T-helper 17 cell (primary cell): ENCODE measurements around the gene OR8S1. TPM values are rescaled to one million over a fixed set of nuclear protein-coding genes. Genes with fewer than 3 reads are reported as not detected.
"Not testable (repeated sequence)": the region's sequence is repeated elsewhere in the genome, so short reads cannot be mapped to it uniquely, and the experiment has no call there.

Source experiments
- ATAC-seq: fragments of 150-1000 bp; cut with Tn5 transposase; 2 replicates; pipeline ENCODE4 v1.10.0; 2021; ENCODE audit warnings: mild to moderate bottlenecking, moderate library complexity
- DNase-seq, 3 donors: peaks; one replicate each; pipeline versions ENCODE4 v3.0.0 to v3.0.0-alpha.2; 2020 to 2021
- H3K9me3 ChIP-seq: one replicate; pipeline ENCODE4 v1.7.0; 2013; ENCODE audit warnings: low read length, mild to moderate bottlenecking; ENCODE audit not compliant: control insufficient read depth, poor library complexity, severe bottlenecking
- H3K27ac Mint-ChIP-seq: one replicate; pipeline ENCODE4 v1.8.0; 2022; ENCODE audit warnings: mild to moderate bottlenecking, moderate library complexity, mixed read lengths
- H3K27me3 Mint-ChIP-seq: one replicate; pipeline ENCODE4 v1.8.0; 2022; ENCODE audit warnings: mixed read lengths
- H3K36me3 Mint-ChIP-seq: one replicate; pipeline ENCODE4 v1.8.0; 2022; ENCODE audit warnings: low read depth, mixed read lengths
- H3K4me1 Mint-ChIP-seq: one replicate; pipeline ENCODE4 v1.8.0; 2022; ENCODE audit warnings: mild to moderate bottlenecking, mixed read lengths
- H3K4me3 Mint-ChIP-seq: one replicate; pipeline ENCODE4 v1.8.0; 2022; ENCODE audit warnings: mild to moderate bottlenecking, moderate library complexity, mixed read lengths
- total RNA-seq, 4 donors: library from RNA in 2 of 4; stranded (reverse) in 2 of 4; gene quantifications; one replicate each; pipeline ENCODE4 v1.2.3 and lab custom pipeline; 2022 to 2026

The OR8S1 gene
- total RNA-seq, 2 donors from 2014 or later = not detected

DNA sequence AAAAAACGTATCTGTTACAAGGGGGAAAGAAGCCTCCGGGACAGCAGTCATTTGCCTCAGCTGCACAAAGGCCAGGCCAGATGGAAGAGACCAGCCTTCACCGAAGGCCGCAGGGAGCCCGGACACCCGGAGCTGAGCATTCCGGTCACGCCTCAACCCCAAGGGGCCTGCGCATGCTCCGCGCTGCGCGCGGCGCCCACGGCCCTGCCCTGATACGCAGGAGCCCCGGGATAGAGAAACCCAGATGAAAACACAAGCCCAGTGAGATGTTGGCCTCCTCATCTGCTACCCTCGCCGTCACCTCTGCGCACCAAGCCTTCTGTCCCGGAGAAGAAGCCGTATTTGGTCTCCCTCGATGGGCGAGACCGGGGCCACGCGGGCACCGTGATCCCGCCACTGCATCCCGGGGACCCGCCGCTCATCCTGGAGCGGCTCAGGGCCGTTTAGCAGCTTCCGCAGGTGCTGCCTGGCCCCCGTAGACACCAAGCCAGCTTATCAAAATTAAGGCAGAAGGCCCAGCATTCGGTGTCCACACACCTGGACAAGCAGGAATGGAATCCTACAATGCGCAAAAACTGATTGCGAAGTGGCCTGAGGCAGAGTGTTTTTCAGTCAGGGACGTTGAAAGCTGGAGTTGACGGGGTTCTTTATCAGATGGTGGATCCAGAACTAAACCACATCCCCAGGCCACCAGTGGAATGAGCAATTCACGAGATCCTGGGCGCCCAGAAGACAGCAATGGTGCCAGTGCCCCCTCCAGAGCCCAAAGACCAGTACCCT, 2.6 kb downstream of the OR8S1 start:
- no peaks in the 10 kb centered on the region for H3K9me3 ChIP-seq
- H3K4me3 Mint-ChIP-seq = no peak overlapping the region
- ATAC-seq (no peak), DNase-seq (no peak)
- peaks cover 2% of the 10 kb centered on the region for H3K36me3 Mint-ChIP-seq
- H3K4me1 Mint-ChIP-seq = peaks cover 11% of the 10 kb centered on the region
- no peak overlapping the region for H3K27ac Mint-ChIP-seq
- peaks cover 36% of the 10 kb centered on the region for H3K27me3 Mint-ChIP-seq

DNA sequence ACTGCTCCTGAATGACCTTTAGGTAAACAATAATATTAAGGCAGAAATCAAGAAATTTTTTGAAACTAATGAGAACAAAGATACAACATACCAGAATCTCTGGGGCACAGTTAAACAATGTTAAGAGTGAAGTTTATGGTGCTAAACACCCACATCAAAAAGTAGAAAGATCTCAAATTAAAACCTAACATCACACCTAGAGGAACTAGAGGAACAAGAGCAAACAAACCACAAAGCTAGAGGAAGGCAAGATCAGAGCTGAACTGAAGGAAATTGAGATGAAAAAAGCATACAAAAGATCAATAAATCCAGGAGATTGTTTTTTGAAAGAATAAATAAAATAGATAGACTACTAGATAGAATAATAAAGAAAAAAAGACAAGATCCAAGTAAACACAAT, 7.2 kb downstream of the OR8S1 start:
- Mint-ChIP-seq H3K36me3 (peaks cover 2% of the 10 kb centered on the region), H3K27me3 (peaks cover 11% of the 10 kb centered on the region), H3K27ac (no peak overlapping the region), H3K4me1 (peaks cover 11% of the 10 kb centered on the region), H3K4me3 (peak overlapping the region; percentile 32)
- H3K9me3 ChIP-seq = no peaks in the 10 kb centered on the region
- ATAC-seq (no peak), DNase-seq (no peak)

DNA sequence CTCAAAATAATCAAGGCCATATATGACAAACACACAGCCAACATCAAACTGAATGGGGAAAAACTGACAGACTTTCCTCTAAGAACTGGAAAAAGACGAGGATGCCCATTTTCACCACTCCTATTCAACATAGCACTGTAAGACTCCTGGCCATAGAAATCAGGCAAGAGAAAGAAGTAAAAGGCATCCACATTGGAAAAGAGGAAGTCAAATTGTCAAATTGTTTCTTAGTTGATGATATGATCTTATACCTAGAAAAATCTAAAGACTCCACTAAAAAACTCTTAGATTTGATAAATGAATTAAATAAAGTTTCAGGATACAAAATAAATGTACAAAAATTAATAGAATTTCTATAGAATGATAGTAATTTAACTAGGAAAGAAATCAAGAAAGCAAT, 11.2 kb downstream of the OR8S1 start:
- peaks cover 10% of the 10 kb centered on the region for H3K4me1 Mint-ChIP-seq
- H3K27me3 Mint-ChIP-seq = peaks cover 11% of the 10 kb centered on the region
- no peaks in the 10 kb centered on the region for H3K9me3 ChIP-seq
- ATAC-seq (no peak), DNase-seq (no peak)
- H3K4me3 Mint-ChIP-seq = no peak overlapping the region
- H3K27ac Mint-ChIP-seq = no peak overlapping the region
- H3K36me3 Mint-ChIP-seq = peaks cover 2% of the 10 kb centered on the region

- Mint-ChIP-seq H3K4me3 (no peak overlapping the region), H3K27ac (no peak overlapping the region), H3K4me1 (peaks cover 2% of the 10 kb centered on the region), H3K36me3 (peaks cover 3% of the 10 kb centered on the region), H3K27me3 (peaks cover 27% of the 10 kb centered on the region)
- no peaks in the 10 kb centered on the region for H3K9me3 ChIP-seq
- DNase-seq (peak in 1 of 3 donors; percentile 29), ATAC-seq (peak; percentile 58)
These were observed 17.0 kb downstream of the OR8S1 start for GRCh38 chr12:48542300-48542928.

- no peak overlapping the region for H3K4me3 Mint-ChIP-seq
- H3K9me3 ChIP-seq = no peaks in the 10 kb centered on the region
- DNase-seq = no peak
- H3K36me3 Mint-ChIP-seq = peaks cover 3% of the 10 kb centered on the region
- no peaks in the 10 kb centered on the region for H3K4me1 Mint-ChIP-seq
- H3K27ac Mint-ChIP-seq = no peak overlapping the region
- H3K27me3 Mint-ChIP-seq = peaks cover 26% of the 10 kb centered on the region
- no peak for ATAC-seq
These were observed 20.5 kb downstream of the OR8S1 start for GRCh38 chr12:48545833-48546469.

DNA sequence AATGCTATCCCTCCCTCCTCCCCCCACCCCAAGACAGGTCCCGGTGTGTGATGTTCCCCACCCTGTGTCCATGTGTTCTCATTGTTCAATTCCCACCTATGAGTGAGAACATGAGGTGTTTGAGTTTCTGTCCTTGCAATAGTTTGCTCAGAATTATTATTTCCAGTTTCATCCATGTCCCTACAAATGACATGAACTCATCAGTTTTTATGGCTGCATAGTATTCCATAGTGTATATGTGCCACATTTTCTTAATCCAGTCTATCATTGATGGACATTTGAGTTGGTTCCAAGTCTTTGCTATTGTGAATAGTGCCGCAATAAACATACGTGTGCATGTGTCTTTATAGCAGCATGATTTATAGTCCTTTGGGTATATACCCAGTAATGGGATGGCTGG, 21.6 kb downstream of the OR8S1 start:
- not testable (repeated sequence) for DNase-seq, H3K4me1 Mint-ChIP-seq, ATAC-seq, H3K27ac Mint-ChIP-seq, H3K4me3 Mint-ChIP-seq, H3K36me3 Mint-ChIP-seq, H3K9me3 ChIP-seq
- H3K27me3 Mint-ChIP-seq = peaks cover 30% of the 10 kb centered on the region

- H3K4me1 Mint-ChIP-seq, H3K9me3 ChIP-seq, H3K27ac Mint-ChIP-seq, DNase-seq, H3K4me3 Mint-ChIP-seq, H3K36me3 Mint-ChIP-seq, ATAC-seq: not testable (repeated sequence)
- H3K27me3 Mint-ChIP-seq = peaks cover 32% of the 10 kb centered on the region
These were observed 26.2 kb downstream of the OR8S1 start for GRCh38 chr12:48551636-48552035.

- not testable (repeated sequence) for H3K27ac Mint-ChIP-seq, H3K4me3 Mint-ChIP-seq, ATAC-seq, H3K4me1 Mint-ChIP-seq, H3K36me3 Mint-ChIP-seq, DNase-seq, H3K9me3 ChIP-seq
- peaks cover 42% of the 10 kb centered on the region for H3K27me3 Mint-ChIP-seq
These were observed 28.4 kb downstream of the OR8S1 start for GRCh38 chr12:48553666-48554343.

DNA sequence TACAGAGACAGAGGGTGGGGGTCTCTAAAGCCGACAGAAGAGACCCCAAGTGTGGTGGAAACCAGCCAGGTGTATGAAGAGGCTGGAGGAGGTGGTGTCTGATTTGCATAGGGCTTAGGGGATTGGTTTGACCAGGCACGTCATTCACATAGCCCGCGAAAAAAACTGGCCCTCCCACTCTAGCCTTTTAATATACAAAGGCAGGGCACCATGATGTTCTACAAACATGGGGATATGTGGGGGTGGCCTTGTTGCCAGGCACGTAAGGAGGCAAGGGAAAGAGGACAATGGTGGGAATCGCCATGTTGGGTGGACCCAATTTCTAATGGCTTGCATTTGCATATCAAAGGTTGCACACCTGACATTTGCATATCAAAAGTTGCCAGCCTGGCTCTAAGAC, 31.2 kb downstream of the OR8S1 start:
- Mint-ChIP-seq H3K4me3 (no peak overlapping the region), H3K4me1 (no peaks in the 10 kb centered on the region), H3K27ac (no peak overlapping the region), H3K27me3 (peaks cover 46% of the 10 kb centered on the region), H3K36me3 (peaks cover 5% of the 10 kb centered on the region)
- no peak for DNase-seq
- no peaks in the 10 kb centered on the region for H3K9me3 ChIP-seq
- ATAC-seq = no peak

DNA sequence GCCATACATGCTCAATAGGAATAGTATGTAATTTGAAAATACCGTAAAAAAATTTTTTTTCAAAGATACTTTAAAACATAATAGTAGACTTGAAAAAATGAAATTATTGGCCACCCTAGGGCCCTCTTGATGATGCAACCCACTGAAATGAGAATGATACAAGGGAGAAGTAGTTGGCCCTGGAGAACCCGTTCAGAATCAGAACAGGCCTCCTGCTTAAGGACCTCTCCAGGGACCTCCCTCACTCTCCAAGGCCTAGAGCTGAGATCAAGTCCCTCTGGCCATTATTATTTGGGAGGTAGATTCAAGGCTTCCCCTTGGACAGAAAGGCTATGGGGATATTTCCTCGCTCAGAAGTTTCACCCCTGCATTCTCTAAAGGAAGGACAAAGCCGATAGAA, 32.5 kb downstream of the OR8S1 start:
- Mint-ChIP-seq H3K27me3 (peaks cover 48% of the 10 kb centered on the region), H3K36me3 (peaks cover 5% of the 10 kb centered on the region), H3K4me1 (no peaks in the 10 kb centered on the region), H3K4me3 (no peak overlapping the region), H3K27ac (no peak overlapping the region)
- no peak for ATAC-seq
- no peaks in the 10 kb centered on the region for H3K9me3 ChIP-seq
- DNase-seq = no peak

GRCh38 chr12:48567731-48568130, 42.3 kb downstream of the OR8S1 start:
- Mint-ChIP-seq H3K36me3 (peaks cover 4% of the 10 kb centered on the region), H3K4me3 (no peak overlapping the region), H3K27ac (no peak overlapping the region), H3K4me1 (peaks cover 5% of the 10 kb centered on the region), H3K27me3 (peaks cover 61% of the 10 kb centered on the region)
- ATAC-seq = no peak
- no peaks in the 10 kb centered on the region for H3K9me3 ChIP-seq
- DNase-seq = no peak

DNA sequence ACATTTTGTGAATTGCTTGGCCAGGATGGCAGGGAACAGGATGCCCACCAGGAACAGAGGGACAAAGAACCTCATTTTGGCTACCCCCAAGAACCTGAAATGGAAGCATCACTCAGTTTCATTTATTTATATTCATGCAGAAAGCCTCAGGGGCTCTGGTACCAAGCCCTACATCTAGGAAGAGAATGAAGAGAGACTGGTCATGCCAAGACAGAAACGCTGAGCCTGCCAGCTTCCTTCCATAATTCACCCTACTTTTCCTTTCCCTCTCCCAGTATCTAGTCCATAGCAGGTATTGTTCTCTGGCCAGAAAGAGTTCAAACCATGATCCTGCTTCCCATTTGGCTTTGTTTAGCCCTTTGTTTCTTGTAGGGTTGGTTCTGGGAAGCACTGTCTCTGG, 44.5 kb downstream of the OR8S1 start, which contains the start of gene LALBA:
Gene LALBA (minus strand): TSS at position 101 of the 400 bp plus-strand sequence. CDS start 26 bp downstream, at position 75.
- Mint-ChIP-seq H3K36me3 (peaks cover 3% of the 10 kb centered on the region), H3K27ac (no peak within 1 kb of the TSS), H3K4me3 (no peak within 1 kb of the TSS), H3K4me1 (peaks cover 5% of the 10 kb centered on the region), H3K27me3 (peaks cover 54% of the 10 kb centered on the region)
- DNase-seq = no peak
- no peak for ATAC-seq
- no peaks in the 10 kb centered on the region for H3K9me3 ChIP-seq

DNA sequence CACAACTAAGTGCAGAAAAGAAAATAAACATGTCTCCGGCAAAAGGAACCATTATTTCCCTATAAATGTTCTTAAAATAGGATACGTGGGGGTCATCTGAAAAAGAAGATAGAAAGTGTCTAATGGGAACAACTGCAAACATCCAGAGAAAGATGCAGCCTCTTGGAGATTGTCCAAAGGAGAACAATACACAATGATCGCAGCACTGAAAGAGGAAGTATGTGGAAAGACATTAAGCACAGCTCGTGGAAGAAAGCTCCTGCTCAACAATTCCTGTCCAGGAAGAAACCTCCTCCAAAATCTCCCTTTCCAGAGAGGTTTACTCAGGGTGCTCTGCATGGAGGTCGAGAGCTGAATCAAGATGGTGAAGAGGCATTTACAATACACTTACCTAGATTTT, 46.9 kb downstream of the OR8S1 start:
- Mint-ChIP-seq H3K4me3 (no peak overlapping the region), H3K36me3 (peaks cover 3% of the 10 kb centered on the region), H3K27ac (no peak overlapping the region), H3K27me3 (peaks cover 40% of the 10 kb centered on the region), H3K4me1 (peaks cover 5% of the 10 kb centered on the region)
- DNase-seq = no peak
- ATAC-seq = no peak
- no peaks in the 10 kb centered on the region for H3K9me3 ChIP-seq
